CD1c-positive myeloid dendritic cell (primary cell): ENCODE data around the gene RNF214.
A peak's percentile ranks its signal among the peaks of the same experiment; 100 is the strongest.
"Not testable (repeated sequence)": the region's sequence is repeated elsewhere in the genome, so short reads cannot be mapped to it uniquely, and the experiment has no call there.

Experiments used
- DNase-seq: peaks from one replicate; pipeline ENCODE4 v3.0.0-alpha.2; 2016; ENCODE audit errors: extremely low spot score

Gene RNF214

DNA sequence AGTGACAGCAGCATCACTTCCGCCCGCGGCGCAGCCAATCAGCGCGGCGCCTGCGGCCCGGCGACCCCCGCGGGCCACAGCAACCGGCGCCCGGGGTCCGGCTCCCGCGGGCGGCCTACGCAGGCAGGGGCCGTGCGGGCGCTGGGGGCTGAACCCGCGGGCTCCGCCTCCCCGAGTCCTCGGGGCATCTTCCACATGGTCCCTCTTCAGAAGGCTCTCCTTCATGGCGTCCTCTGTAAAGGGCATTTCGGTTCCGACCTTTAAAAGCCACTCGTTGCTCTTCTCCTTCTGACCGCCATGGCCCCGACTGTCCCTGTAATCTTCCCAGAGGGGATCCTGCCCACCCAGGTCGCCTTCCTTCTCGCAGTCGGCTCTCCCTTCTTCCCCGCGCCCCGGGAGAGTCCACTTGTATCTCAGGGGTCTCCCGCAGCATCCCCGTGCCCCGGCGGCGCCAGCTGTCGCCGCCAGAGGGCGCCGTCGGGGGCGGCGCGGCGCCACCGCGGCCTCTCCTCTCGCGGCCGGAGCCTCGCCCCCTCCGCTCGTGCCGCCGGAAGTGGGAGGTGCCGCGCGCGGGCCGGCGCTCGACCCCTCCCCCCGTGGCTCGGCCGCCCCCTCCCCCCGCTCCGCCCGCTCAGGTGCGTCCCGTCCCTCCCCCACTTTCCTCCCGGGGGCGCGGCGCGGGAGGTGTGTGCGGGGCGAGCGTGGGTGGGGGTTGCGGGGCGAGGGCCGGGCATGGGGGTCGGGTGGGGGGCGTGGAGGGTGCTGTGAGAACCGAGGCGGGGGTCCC lies at the start of gene RNF214:
RNF214 (plus strand) TSS at position 580 of the 787 bp plus-strand sequence. CDS start 1,602 bp downstream, outside the sequence.
- peak; percentile 90 for DNase-seq

DNA sequence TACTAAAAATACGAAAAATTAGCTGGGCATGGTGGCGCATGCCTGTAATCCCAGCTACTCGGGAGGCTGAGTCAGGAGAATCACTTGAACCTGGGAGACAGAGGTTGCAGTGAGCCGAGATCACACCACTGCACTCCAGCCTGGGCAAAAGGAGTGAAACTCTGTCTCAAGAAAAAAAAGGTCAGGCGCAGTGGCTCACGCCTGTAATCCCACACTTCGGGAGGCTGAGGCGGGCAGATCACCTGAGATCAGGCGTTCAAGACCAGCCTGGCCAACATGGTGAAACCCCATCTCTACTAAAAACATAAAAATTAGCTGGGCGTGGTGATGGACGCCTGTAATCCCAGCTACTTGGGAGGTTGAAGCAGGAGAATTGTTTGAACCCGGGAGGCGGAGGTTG lies 49.3 kb upstream of the RNF214 start:
- DNase-seq, result not testable (repeated sequence)

DNA sequence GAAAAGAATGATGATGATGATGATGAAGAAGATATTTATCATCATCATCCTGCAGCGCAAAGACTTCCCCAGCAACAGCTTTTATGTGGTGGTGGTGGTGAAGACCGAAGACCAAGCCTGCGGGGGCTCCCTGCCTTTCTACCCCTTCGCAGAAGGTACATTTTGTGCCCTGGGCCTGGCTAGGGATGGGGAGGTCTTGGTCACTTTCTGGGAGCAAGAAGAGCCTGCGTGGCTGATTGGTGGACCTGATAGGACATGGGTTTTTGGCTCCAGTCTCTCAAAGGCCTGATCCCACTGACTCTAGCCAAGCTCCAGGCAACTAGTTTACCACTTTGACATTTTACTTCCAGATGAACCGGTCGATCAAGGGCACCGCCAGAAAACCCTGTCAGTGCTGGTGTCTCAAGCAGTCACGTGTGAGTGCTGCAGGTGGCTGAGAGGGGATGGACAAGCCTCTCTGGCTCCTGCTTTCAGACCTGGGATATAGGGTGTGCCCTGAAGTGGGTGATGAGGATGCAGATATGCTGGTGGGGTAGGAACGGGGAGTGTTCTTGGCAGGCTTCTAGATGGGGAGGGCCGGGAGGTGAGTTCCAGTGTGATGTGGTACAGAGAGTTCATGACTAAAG lies 48.6 kb upstream of the RNF214 start:
- DNase-seq, result no peak

DNA sequence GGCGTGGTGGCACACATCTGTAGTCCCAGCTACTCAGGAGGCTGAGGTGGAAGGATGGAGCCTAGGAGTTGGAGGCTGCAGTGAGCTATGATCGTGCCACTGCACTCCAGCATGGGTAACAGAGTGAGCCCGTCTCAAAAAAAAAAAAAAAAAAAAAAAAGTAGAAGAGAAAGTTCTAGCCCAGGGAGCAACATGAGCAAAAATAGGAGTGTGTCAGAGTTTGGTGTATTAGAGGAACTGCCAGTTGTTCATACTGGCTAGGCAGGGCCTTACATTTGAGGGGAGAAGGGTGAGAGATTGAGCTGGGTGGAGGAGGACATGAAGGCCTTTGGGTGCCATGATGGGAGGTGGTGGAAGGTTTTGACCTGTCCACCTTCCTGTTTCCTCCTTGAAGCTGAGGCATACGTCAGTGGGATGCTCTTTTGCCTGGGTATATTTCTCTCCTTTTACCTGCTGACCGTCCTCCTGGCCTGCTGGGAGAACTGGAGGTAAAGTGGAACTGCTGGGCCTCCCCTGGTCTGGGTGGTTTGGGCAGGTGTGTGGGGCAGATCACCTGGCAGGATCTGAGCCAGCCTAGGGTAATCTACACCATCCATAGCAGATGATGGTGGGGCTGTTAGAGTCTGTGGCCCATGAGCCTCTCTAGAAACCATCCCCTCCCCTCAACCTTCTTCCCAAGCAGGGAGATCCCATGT lies 46.6 kb upstream of the RNF214 start:
- DNase-seq, result no peak

DNA sequence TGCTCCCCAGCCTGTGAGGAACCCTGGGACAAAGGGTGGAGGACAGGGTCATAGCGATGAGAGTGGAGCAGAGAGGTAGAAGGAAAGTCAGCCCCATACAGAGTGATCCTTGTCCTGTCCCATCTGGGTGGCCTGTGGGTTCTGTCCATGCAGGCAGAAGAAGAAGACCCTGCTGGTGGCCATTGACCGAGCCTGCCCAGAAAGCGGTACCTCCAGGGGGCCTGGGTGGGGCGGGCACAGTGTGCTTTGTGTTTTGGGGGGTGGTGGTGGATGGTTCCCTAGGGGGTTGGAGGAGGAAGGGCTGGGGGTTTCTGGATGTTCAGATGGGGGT lies 46.1 kb upstream of the RNF214 start:
- DNase-seq, result no peak

DNA sequence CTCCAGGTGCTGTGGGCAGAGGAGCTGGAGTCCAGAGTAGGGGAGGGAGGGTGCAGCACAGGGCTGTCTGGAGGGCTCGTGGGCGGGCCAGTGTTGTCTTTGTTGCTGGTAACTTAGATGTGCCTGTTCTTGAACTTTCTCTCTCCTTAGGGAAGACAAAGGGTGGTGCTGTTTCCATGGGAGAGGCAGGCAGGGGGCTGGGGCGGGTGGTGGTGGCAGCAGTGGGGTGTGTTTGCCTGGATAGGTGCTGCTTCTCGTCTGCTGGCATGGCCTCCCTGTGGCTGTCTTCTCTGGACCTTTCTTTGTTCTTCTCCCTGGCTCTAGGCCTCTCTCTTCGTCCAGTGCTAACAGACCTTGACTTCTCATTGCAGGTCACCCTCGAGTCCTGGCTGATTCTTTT lies 45.5 kb upstream of the RNF214 start:
- no peak for DNase-seq

DNA sequence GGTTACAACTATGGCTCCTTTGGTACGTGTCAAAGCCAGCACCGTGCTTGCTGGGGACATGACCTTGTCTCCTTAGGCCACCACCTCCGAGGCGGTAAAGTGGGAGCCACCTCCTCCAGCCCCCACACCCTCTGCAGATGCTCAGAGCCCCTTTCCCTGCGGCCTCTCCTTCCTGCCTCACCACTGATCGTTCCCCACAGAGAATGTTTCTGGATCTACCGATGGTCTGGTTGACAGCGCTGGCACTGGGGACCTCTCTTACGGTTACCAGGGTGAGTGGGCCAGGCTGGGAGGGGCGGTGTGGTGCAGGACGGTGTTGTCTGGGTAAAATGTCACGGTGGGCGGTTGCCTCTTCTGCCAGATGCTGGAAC lies 45.1 kb upstream of the RNF214 start:
- no peak for DNase-seq

DNA sequence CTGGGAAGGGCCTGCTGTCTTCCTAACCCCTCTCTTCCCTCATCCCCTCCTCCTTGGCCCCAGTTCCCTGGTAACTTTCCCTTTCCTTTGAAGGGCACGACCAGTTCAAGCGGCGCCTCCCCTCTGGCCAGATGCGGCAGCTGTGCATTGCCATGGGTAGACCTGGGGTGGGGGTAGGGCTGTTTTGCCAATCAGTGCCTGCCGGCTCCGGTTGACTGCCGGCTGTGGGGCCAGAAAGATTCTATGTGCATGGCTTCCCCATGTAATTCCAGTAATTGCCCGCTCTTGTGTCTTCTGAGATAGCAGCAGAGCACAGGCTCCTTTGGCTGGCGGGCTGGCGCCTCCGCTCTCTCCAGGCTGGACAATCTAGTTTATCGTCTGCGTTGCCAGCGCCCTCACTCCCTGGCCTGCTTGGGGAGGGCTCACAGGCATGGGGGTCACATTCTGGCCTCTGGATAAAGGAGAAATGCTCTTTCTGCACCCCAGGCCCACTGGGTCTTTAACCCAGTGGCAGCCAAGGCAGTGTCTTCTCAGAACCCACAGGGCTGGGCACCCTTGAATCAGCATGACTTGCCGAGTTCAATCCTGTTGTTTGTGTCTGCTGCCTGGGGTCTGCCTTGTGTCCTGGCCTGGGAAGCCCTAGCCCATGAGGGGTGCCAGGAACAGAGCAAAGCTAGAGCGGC lies 44.5 kb upstream of the RNF214 start:
- DNase-seq, result no peak

DNA sequence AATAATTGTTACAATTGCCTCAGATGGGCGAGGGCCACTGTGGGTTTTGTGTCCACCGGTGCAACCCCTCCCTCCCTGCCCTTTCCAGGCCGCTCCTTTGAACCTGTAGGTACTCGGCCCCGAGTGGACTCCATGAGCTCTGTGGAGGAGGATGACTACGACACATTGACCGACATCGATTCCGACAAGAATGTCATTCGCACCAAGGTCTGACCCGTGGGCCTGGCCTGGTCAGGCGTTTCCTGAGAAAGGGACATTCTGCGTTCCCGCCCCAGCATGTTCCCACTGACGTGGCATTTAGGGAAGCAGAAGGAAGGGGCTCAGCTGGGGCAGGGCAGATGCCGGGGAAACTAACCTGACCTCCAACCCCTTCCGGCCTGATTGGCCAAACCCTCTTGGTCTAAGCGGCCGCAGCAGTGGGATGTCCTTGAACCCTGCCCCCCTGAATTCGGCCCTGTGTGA lies 43.8 kb upstream of the RNF214 start:
- peak; percentile 92 for DNase-seq

DNA sequence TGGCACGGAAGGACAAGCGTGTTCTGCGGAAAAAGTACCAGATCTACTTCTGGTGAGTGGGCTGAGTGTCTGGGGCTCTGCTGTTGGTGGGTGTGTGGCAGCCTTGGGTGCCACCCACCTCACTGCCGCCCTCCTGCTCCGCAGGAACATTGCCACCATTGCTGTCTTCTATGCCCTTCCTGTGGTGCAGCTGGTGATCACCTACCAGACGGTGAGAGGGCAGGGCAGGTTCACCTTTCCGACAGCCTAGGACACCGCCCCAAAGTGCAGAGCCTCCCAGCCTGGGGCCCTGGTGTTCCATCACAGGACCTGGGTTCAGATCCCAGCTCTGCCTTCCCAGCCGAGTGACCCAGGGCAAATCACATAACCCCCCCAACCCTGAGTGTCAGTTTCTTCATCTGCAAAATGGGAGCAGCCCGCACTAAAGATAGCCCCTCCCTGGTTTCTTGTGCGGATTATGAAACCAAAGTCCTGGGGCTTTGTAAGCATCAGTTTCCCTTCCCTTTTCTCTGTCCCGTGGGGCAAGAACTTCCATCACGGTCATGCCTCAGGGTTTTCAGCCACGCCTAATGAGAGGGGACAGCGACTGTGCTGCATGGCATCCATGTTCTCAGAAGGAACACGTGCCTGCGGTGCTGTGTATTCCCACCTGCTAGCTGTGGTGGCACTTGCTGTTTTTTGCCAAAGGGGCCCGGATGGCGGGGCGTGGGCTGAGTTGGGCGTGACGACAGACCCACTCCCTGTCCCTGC lies 43.1 kb upstream of the RNF214 start:
- DNase-seq, result peak; percentile 93

DNA sequence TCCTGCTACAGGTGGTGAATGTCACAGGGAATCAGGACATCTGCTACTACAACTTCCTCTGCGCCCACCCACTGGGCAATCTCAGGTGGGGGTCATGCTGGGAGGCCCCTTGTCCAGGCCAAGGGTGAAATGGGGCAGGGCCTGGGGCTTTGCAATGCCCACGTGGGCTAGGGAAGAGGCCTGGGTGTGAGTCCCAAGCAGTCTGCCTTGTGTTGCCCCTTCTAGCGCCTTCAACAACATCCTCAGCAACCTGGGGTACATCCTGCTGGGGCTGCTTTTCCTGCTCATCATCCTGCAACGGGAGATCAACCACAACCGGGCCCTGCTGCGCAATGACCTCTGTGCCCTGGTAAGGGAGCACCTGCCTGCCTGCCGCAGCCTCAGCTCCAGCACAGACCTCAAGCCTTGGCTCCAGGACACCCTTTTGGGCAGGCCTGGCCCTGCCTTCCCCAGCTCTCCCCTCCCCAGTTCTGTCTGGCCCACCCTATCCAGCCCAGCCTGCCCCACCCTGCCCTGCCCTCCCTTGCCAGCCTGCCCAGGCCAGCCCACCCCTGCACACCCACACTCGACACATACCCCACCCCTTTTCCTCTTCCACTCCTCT lies 42.4 kb upstream of the RNF214 start:
- DNase-seq, result no peak

DNA sequence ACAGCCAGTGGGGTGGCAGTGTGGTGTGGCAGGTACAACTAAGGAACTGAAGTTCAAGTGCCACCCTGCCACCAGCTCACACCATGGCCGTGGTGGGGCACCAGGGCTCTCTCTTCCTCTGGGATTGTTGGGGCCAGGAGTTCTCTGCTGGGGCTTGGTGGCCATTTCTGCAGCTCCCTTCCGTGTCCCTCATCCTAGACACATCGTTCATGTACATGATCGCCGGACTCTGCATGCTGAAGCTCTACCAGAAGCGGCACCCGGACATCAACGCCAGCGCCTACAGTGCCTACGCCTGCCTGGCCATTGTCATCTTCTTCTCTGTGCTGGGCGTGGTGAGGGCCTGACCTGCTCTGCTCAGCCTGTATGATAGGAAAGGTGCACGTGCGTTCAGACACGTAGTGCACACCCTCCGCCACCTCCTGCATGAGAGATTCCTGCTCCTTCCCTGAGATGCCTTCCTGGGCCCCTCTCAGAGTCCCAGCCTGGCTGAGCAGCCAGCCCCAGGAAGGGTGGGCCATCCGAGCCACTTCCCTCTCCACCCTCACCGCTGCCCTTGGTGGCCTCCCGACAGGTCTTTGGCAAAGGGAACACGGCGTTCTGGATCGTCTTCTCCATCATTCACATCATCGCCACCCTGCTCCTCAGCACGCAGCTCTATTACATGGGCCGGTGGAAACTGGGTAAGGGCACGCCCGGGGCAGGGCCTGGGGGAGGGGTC lies 40.6 kb upstream of the RNF214 start:
- no peak for DNase-seq

DNA sequence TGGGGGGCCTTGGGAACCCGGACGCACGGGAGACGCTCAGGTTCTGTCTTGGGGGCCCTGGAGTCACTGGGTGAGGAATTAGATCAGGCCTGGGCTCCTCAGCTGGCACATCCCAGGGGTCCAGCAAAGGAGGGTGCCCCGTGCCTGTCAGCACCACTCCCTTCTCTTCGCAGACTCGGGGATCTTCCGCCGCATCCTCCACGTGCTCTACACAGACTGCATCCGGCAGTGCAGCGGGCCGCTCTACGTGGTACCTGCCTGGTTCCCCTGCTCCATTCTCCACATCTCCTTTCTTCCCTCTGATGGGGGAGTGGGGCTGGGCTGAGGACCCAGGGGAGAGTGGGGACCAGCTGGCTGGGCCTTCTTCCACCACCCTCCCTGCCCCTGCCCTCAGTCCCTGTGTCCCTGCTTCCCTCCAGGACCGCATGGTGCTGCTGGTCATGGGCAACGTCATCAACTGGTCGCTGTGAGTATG lies 40.0 kb upstream of the RNF214 start:
- DNase-seq, result no peak

DNA sequence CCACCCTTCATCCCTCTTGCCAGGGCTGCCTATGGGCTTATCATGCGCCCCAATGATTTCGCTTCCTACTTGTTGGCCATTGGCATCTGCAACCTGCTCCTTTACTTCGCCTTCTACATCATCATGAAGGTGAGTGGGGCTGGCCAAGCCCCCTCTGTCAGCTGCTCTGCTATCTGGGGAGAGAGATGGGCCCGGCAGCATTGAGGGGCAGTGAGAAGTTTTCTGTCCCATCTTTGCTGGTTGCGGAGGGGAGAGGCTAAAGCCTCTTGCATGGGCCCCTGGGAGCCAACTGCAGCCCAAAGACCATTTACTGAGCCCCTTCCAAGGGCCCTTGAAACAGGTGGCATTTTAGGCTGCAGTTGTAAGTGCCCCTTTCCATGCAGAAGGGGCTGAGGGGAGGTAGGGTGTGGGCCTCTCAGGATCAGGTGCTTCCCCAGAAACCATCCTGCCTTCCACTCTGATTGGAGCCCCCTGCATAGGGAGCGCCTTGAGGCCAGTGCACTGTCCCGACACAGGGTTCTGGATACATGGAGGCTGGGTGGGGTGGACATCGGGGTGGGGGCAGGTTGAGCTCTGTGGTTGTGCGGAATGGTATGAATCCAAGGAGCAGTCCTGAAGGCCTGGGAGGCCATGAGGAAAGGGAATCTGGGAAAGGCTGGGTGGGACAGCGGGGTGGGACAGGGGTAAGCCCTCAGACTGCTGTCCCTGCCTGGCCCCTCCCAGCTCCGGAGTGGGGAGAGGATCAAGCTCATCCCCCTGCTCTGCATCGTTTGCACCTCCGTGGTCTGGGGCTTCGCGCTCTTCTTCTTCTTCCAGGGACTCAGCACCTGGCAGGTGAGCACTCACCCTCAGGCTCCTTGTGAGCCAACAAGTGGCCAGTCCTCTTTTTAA lies 39.1 kb upstream of the RNF214 start:
- DNase-seq, result no peak

DNA sequence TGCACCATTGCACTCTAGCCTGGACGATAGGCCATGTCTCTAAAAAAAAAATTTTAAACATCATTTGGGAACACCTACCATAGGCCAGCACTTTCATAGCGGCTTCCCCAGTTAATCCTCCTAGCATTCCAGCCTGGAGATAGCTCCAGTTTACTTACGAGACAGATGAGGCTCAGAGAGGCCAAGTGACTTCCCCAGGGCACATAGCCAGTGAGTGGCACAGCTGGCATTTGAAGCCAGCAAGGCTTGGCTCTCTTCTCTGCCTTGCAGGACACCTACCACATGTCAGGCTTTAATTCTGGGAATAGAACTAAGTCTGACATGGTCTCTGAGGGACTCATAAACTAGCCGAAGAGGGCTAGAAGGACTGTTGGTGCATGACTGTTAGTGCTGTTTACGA lies 38.2 kb upstream of the RNF214 start:
- DNase-seq, result no peak

DNA sequence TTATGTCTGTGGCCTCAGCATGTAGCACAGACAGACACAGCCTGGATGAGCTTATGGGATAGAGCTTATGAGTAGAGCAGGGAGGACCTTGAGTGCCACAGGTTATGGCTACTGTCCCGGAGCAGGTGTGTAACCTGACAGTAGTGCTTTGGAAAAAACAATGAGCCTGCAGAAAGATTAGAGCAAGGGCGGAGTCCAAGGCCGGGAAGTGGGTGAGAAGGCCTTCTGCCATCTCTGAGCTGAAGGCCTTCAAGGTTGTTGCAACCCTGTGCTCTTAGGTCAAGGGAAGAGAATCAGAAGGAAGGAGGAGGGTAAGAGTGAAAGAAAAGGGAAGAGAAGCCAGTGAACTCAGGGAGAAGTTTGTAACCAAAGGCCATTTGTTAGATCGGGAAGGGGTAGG lies 37.2 kb upstream of the RNF214 start:
- no peak for DNase-seq

DNA sequence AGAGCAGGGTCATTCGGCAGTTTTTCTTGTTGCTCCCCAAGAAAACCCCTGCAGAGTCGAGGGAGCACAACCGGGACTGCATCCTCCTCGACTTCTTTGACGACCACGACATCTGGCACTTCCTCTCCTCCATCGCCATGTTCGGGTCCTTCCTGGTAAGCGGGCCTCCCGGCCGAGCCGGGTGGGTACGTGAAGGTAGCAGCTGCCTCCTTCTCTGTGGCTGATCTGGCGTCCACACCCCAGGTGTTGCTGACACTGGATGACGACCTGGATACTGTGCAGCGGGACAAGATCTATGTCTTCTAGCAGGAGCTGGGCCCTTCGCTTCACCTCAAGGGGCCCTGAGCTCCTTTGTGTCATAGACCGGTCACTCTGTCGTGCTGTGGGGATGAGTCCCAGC lies 36.7 kb upstream of the RNF214 start:
- DNase-seq, result no peak

DNA sequence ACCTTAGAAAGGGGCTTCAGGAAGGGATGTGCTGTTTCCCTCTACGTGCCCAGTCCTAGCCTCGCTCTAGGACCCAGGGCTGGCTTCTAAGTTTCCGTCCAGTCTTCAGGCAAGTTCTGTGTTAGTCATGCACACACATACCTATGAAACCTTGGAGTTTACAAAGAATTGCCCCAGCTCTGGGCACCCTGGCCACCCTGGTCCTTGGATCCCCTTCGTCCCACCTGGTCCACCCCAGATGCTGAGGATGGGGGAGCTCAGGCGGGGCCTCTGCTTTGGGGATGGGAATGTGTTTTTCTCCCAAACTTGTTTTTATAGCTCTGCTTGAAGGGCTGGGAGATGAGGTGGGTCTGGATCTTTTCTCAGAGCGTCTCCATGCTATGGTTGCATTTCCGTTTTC lies 35.5 kb upstream of the RNF214 start:
- DNase-seq, result no peak
